H9 (cell line): Measurements from ENCODE around the gene PHF21B. TPM values are rescaled to one million over a fixed set of nuclear protein-coding genes. Genes with fewer than 3 reads are reported as not detected.

Experiments
- DNase-seq: peaks from one replicate; pipeline ENCODE4 v3.0.0-alpha.2; 2017
- H2AFZ ChIP-seq: one replicate; pipeline ENCODE4 v1.6.1; 2013; ENCODE audit warnings: mild to moderate bottlenecking, low read length, control low read depth, moderate library complexity
- H2AK5ac ChIP-seq: 2 replicates; pipeline ENCODE4 v1.6.1; 2013; ENCODE audit warnings: low read length, control low read depth, mixed read lengths; ENCODE audit not compliant: insufficient read length
- H2BK120ac ChIP-seq: one replicate; pipeline ENCODE4 v1.6.1; 2013; ENCODE audit warnings: low read depth, mild to moderate bottlenecking, low read length, control low read depth, inconsistent platforms; ENCODE audit not compliant: poor library complexity, severe bottlenecking
- H2BK12ac ChIP-seq: 2 replicates; pipeline ENCODE4 v1.6.1; 2013; ENCODE audit warnings: low read length, control low read depth, mixed read lengths, low read depth; ENCODE audit not compliant: insufficient read length
- H2BK15ac ChIP-seq: 2 replicates; pipeline ENCODE4 v1.6.1; 2013; ENCODE audit warnings: low read depth, low read length, control low read depth
- H2BK20ac ChIP-seq: one replicate; pipeline ENCODE4 v1.6.1; 2013; ENCODE audit warnings: low read depth, mild to moderate bottlenecking, low read length, control low read depth, inconsistent platforms; ENCODE audit not compliant: poor library complexity, severe bottlenecking
- H2BK5ac ChIP-seq: 2 replicates; pipeline ENCODE4 v1.6.1; 2013; ENCODE audit warnings: low read length, control low read depth, mixed read lengths; ENCODE audit not compliant: insufficient read length
- H3K14ac ChIP-seq: 2 replicates; pipeline ENCODE4 v1.6.1; 2013; ENCODE audit warnings: low read length, control low read depth; ENCODE audit not compliant: insufficient read depth
- H3K18ac ChIP-seq: 2 replicates; pipeline ENCODE4 v1.6.1; 2013; ENCODE audit warnings: low read depth, mild to moderate bottlenecking, mixed read lengths, low read length, control low read depth; ENCODE audit not compliant: insufficient read length
- H3K23ac ChIP-seq: 2 replicates; pipeline ENCODE4 v1.6.1; 2013; ENCODE audit warnings: low read length, control low read depth, mixed read lengths, low read depth; ENCODE audit not compliant: insufficient read length
- H3K23me2 ChIP-seq: 2 replicates; pipeline ENCODE4 v1.6.1; 2013; ENCODE audit warnings: low read depth, mild to moderate bottlenecking, mixed read lengths, low read length, control low read depth; ENCODE audit not compliant: insufficient read length, poor library complexity, severe bottlenecking
- H3K27ac ChIP-seq: 2 replicates; pipeline ENCODE4 v1.5.1; 2013; ENCODE audit warnings: low read length, control low read depth, mixed read lengths, low read depth; ENCODE audit not compliant: insufficient read length
- H3K27me3 ChIP-seq: 2 replicates; pipeline ENCODE4 v1.6.1; 2013; ENCODE audit warnings: low read length, control low read depth, inconsistent platforms; ENCODE audit not compliant: insufficient read depth
- H3K4ac ChIP-seq: 2 replicates; pipeline ENCODE4 v1.6.1; 2013; ENCODE audit warnings: low read depth, mild to moderate bottlenecking, control low read depth, inconsistent platforms, low read length, moderate library complexity
- H3K4me1 ChIP-seq: 2 replicates; pipeline ENCODE4 v1.6.1; 2013; ENCODE audit warnings: low read length, control low read depth, inconsistent platforms; ENCODE audit not compliant: insufficient read depth
- H3K4me2 ChIP-seq: 2 replicates; pipeline ENCODE4 v1.6.1; 2013; ENCODE audit warnings: low read length, control low read depth, mixed read lengths; ENCODE audit not compliant: insufficient read length, insufficient read depth
- H3K56ac ChIP-seq: 2 replicates; pipeline ENCODE4 v1.6.1; 2013; ENCODE audit warnings: low read depth, mild to moderate bottlenecking, mixed read lengths, low read length, control low read depth; ENCODE audit not compliant: insufficient read length
- H3K79me1 ChIP-seq: 2 replicates; pipeline ENCODE4 v1.6.1; 2013; ENCODE audit warnings: low read depth, mild to moderate bottlenecking, moderate library complexity, low read length, control low read depth, inconsistent platforms; ENCODE audit not compliant: insufficient read depth, poor library complexity, severe bottlenecking
- H3K79me2 ChIP-seq: 2 replicates; pipeline ENCODE4 v1.6.1; 2013; ENCODE audit warnings: low read length, control low read depth, inconsistent platforms; ENCODE audit not compliant: insufficient read depth
- H3K9ac ChIP-seq: 2 replicates; pipeline ENCODE4 v1.6.1; 2013; ENCODE audit warnings: low read length, control low read depth, mixed read lengths; ENCODE audit not compliant: insufficient read length; ENCODE audit errors: extremely low read depth
- H3K9me3 ChIP-seq: one replicate; pipeline ENCODE4 v1.6.1; 2013; ENCODE audit warnings: low read depth, low read length, inconsistent platforms; ENCODE audit not compliant: control insufficient read depth
- H3T11ph ChIP-seq: one replicate; pipeline ENCODE4 v1.6.1; 2013; ENCODE audit warnings: mild to moderate bottlenecking, low read length, control low read depth, inconsistent platforms
- H4K20me1 ChIP-seq: one replicate; pipeline ENCODE4 v1.6.1; 2013; ENCODE audit not compliant: control insufficient read depth, insufficient read length, insufficient read depth
- H4K5ac ChIP-seq: 2 replicates; pipeline ENCODE4 v1.6.1; 2013; ENCODE audit warnings: low read depth, mild to moderate bottlenecking, mixed read lengths, low read length, control low read depth; ENCODE audit not compliant: insufficient read length
- H4K8ac ChIP-seq: replicated peaks from 2 replicates; pipeline ENCODE4 v1.6.1; 2013; ENCODE audit warnings: low read length, control low read depth, mixed read lengths, low read depth; ENCODE audit not compliant: insufficient read length
- H4K91ac ChIP-seq: 2 replicates; pipeline ENCODE4 v1.6.1; 2013; ENCODE audit warnings: low read depth, mild to moderate bottlenecking, moderate library complexity, mixed read lengths, low read length, control low read depth; ENCODE audit not compliant: insufficient read length
- H3K27ac Mint-ChIP-seq, 3 experiments: 2 replicates in 2 of 3; 3 replicates in 1 of 3; pipeline ENCODE4 v1.8.0; 2020 to 2021; ENCODE audit warnings: mixed read lengths in 3 of 3, mild to moderate bottlenecking in 1 of 3, moderate library complexity in 1 of 3
- H3K27me3 Mint-ChIP-seq: 2 replicates; pipeline ENCODE4 v1.8.0; 2021; ENCODE audit warnings: low read depth, mild to moderate bottlenecking, moderate library complexity, mixed read lengths
- H3K36me3 Mint-ChIP-seq, 3 experiments: 2 replicates in 2 of 3; 3 replicates in 1 of 3; pipeline ENCODE4 v1.8.0; 2020 to 2021; ENCODE audit warnings: low read depth in 3 of 3, mixed read lengths in 3 of 3; ENCODE audit not compliant: insufficient read depth in 1 of 3
- H3K4me1 Mint-ChIP-seq, 2 experiments: 2 replicates each; pipeline ENCODE4 v1.8.0; 2020; ENCODE audit warnings: mixed read lengths in 2 of 2
- H3K4me3 Mint-ChIP-seq, 2 experiments: 2 replicates in 1 of 2; 3 replicates in 1 of 2; pipeline ENCODE4 v1.8.0; 2020 to 2021; ENCODE audit warnings: mild to moderate bottlenecking in 2 of 2, mixed read lengths in 2 of 2, moderate library complexity in 1 of 2
- H3K9me3 Mint-ChIP-seq, 2 experiments: 2 replicates in 1 of 2; 3 replicates in 1 of 2; pipeline ENCODE4 v1.8.0; 2020; ENCODE audit warnings: mild to moderate bottlenecking in 2 of 2, mixed read lengths in 2 of 2, moderate library complexity in 1 of 2
- CTCF ChIP-seq: fragments of 200-600 bp; sonication (generic); conservative IDR thresholded peaks from 3 replicates; pipeline ENCODE4 v1.8.0; 2021; ENCODE audit warnings: antibody characterized with exemption, mild to moderate bottlenecking
- WGBS: extraction: QIAGEN DNeasy Blood & Tissue Kit; methylation state at CpG from one replicate; pipeline ENCODE4 v1.1.7; 2013; ENCODE audit warnings: missing lambda C conversion rate, low lambda C conversion rate, mixed read lengths; ENCODE audit not compliant: insufficient read length; ENCODE audit errors: extremely low coverage; 5-methylcytosine and 5-hydroxymethylcytosine counted together
- total RNA-seq: library from RNA; stranded (reverse); gene quantifications from 2 replicates; pipeline ENCODE4 v1.2.1, GENCODE V29; 2021

The PHF21B gene
- total RNA-seq, 1 experiment from 2014 or later = 60.3 TPM

GRCh38 chr22:44933666-44934453 lies 75.9 kb downstream of the PHF21B start:
- no peak overlapping the region for H3K4me3 Mint-ChIP-seq
- Histone ChIP-seq H4K20me1 (no peaks in the 10 kb centered on the region), H3K27ac (no peak overlapping the region)

More at GRCh38 chr22:44933666-44934453, 75.9 kb downstream of the PHF21B start:
- H3K27me3 ChIP-seq = no peaks in the 10 kb centered on the region
- no peaks in the 10 kb centered on the region for H3K9me3 Mint-ChIP-seq
- H3K27ac Mint-ChIP-seq = peak overlapping the region; percentile 9 to 15 (median 10); a peak in 5 of 7 replicates
- TF ChIP-seq CTCF = no peak
- no peaks in the 10 kb centered on the region for H3K79me1 ChIP-seq
- no peak overlapping the region for H3K18ac ChIP-seq
- no peak overlapping the region for H4K5ac ChIP-seq
- H3K4me1 Mint-ChIP-seq = peaks cover 3 to 21% of the 10 kb centered on the region in 2 experiments; a peak in 3 of 4 replicates
- H3K79me2 ChIP-seq = no peaks in the 10 kb centered on the region
- H3K9ac ChIP-seq = no peak overlapping the region
- no peaks in the 10 kb centered on the region for H3K27me3 Mint-ChIP-seq
- no peak overlapping the region for H2BK20ac ChIP-seq
- no peaks in the 10 kb centered on the region for H3K4me1 ChIP-seq
- no peak overlapping the region for H3K4me2 ChIP-seq
- no peak overlapping the region for H2AFZ ChIP-seq
- H4K91ac ChIP-seq = no peak overlapping the region
- H2BK5ac ChIP-seq = no peak overlapping the region
- no peak overlapping the region for H3K56ac ChIP-seq
- DNase-seq = no peak
- no peak overlapping the region for H4K8ac ChIP-seq
- no peak overlapping the region for H2BK12ac ChIP-seq
- H3K36me3 Mint-ChIP-seq = peaks cover 8 to 30% (median 24%) of the 10 kb centered on the region in 3 experiments
- no peak overlapping the region for H2BK120ac ChIP-seq
- no peaks in the 10 kb centered on the region for H3K9me3 ChIP-seq
- no peak overlapping the region for H2BK15ac ChIP-seq
- no peak overlapping the region for H3K4ac ChIP-seq
- no peak overlapping the region for H3K23ac ChIP-seq
- H3T11ph ChIP-seq = no peak overlapping the region
- no CpG with 5 or more reads among the region's 22 CpGs for WGBS
- H2AK5ac ChIP-seq = no peak overlapping the region
- H3K14ac ChIP-seq = no peak overlapping the region
- no peaks in the 10 kb centered on the region for H3K23me2 ChIP-seq
